ENCODE results near the gene DCDC1. TPM values are rescaled to one million over a fixed set of nuclear protein-coding genes. Genes with fewer than 3 reads are reported as not detected.
"Not testable (repeated sequence)": the region's sequence is repeated elsewhere in the genome, so short reads cannot be mapped to it uniquely, and the experiment has no call there.

DCDC1 gene
- total RNA-seq, 1 experiment from 2014 or later: 0.68 TPM

- peaks cover 3% of the 10 kb centered on the region for H3K9me3 Mint-ChIP-seq (ENCODE audit: low read depth, unreplicated experiment)
- TF ChIP-seq CTCF (IDR thresholded peaks at IDR 0.05; ENCODE audit: unreplicated experiment): no peak
- BruUV-seq (replicated peaks): no TSS peak
- CTCF ChIA-PET: no interaction called here
- DNase-seq: no peak
- intact Hi-C loops (cut with micrococcal nuclease; ENCODE audit: unreplicated experiment): no loop called here
- H3K36me3 Mint-ChIP-seq (ENCODE audit: insufficient read depth, unreplicated experiment): no peaks in the 10 kb centered on the region
- no peak overlapping the region for H3K27ac Mint-ChIP-seq (ENCODE audit: unreplicated experiment)
- peaks cover 3% of the 10 kb centered on the region for H3K27me3 Mint-ChIP-seq (ENCODE audit: unreplicated experiment)
- H3K4me3 Mint-ChIP-seq (ENCODE audit: low read depth, unreplicated experiment): no peak overlapping the region
- H3K4me1 Mint-ChIP-seq (ENCODE audit: low read depth, unreplicated experiment): no peaks in the 10 kb centered on the region
Observed at GRCh38 chr11:30949838-30950237, 419.7 kb downstream of the DCDC1 start.

GRCh38 chr11:30947715-30948114, 421.8 kb downstream of the DCDC1 start:
- H3K4me1 Mint-ChIP-seq (ENCODE audit: low read depth, unreplicated experiment); H3K9me3 Mint-ChIP-seq (ENCODE audit: low read depth, unreplicated experiment); CTCF ChIA-PET; H3K27ac Mint-ChIP-seq (ENCODE audit: unreplicated experiment); H3K4me3 Mint-ChIP-seq (ENCODE audit: low read depth, unreplicated experiment); DNase-seq; H3K36me3 Mint-ChIP-seq (ENCODE audit: insufficient read depth, unreplicated experiment); H3K27me3 Mint-ChIP-seq (ENCODE audit: unreplicated experiment); intact Hi-C loops (cut with micrococcal nuclease; ENCODE audit: unreplicated experiment); BruUV-seq (replicated peaks): not testable (repeated sequence)

GRCh38 chr11:30938810-30939209, 430.7 kb downstream of the DCDC1 start:
- Mint-ChIP-seq H3K27ac (ENCODE audit: unreplicated experiment) (no peak overlapping the region), H3K4me1 (ENCODE audit: low read depth, unreplicated experiment) (no peaks in the 10 kb centered on the region), H3K4me3 (ENCODE audit: low read depth, unreplicated experiment) (no peak overlapping the region), H3K36me3 (ENCODE audit: insufficient read depth, unreplicated experiment) (no peaks in the 10 kb centered on the region), H3K27me3 (ENCODE audit: unreplicated experiment) (no peaks in the 10 kb centered on the region), H3K9me3 (ENCODE audit: low read depth, unreplicated experiment) (no peaks in the 10 kb centered on the region)
- DNase-seq: no peak
- no peak for TF ChIP-seq CTCF (IDR thresholded peaks at IDR 0.05; ENCODE audit: unreplicated experiment)
- CTCF ChIA-PET: no interaction called here
- BruUV-seq (replicated peaks): no TSS peak
- intact Hi-C loops (cut with micrococcal nuclease; ENCODE audit: unreplicated experiment): no loop called here

GRCh38 chr11:30938171-30938570, 431.4 kb downstream of the DCDC1 start:
- no peak for DNase-seq
- BruUV-seq (replicated peaks): no TSS peak
- no peak overlapping the region for H3K27ac Mint-ChIP-seq (ENCODE audit: unreplicated experiment)
- CTCF ChIA-PET: no interaction called here
- no peaks in the 10 kb centered on the region for H3K4me1 Mint-ChIP-seq (ENCODE audit: low read depth, unreplicated experiment)
- H3K27me3 Mint-ChIP-seq (ENCODE audit: unreplicated experiment): no peaks in the 10 kb centered on the region
- no peak overlapping the region for H3K4me3 Mint-ChIP-seq (ENCODE audit: low read depth, unreplicated experiment)
- intact Hi-C loops (cut with micrococcal nuclease; ENCODE audit: unreplicated experiment): no loop called here
- no peak for TF ChIP-seq CTCF (IDR thresholded peaks at IDR 0.05; ENCODE audit: unreplicated experiment)
- no peaks in the 10 kb centered on the region for H3K36me3 Mint-ChIP-seq (ENCODE audit: insufficient read depth, unreplicated experiment)
- H3K9me3 Mint-ChIP-seq (ENCODE audit: low read depth, unreplicated experiment): no peaks in the 10 kb centered on the region

- Mint-ChIP-seq H3K4me1 (ENCODE audit: low read depth, unreplicated experiment) (no peaks in the 10 kb centered on the region), H3K36me3 (ENCODE audit: insufficient read depth, unreplicated experiment) (no peaks in the 10 kb centered on the region), H3K27me3 (ENCODE audit: unreplicated experiment) (no peaks in the 10 kb centered on the region), H3K4me3 (ENCODE audit: low read depth, unreplicated experiment) (no peak overlapping the region), H3K27ac (ENCODE audit: unreplicated experiment) (no peak overlapping the region), H3K9me3 (ENCODE audit: low read depth, unreplicated experiment) (no peaks in the 10 kb centered on the region)
- CTCF ChIA-PET: interaction anchor here (0.6 kb wide), 1 partner anchor 1404 kb away, joined by 3 read pairs; no protein-coding TSS in a partner anchor
- DNase-seq: no peak
- no peak for TF ChIP-seq CTCF (IDR thresholded peaks at IDR 0.05; ENCODE audit: unreplicated experiment)
- no TSS peak for BruUV-seq (replicated peaks)
- intact Hi-C loops (cut with micrococcal nuclease; ENCODE audit: unreplicated experiment): no loop called here
Observed at GRCh38 chr11:30936491-30936890, 433.0 kb downstream of the DCDC1 start.

All from Calu3 (cell line).